ENCODE data around the gene PITPNC1.

DNA sequence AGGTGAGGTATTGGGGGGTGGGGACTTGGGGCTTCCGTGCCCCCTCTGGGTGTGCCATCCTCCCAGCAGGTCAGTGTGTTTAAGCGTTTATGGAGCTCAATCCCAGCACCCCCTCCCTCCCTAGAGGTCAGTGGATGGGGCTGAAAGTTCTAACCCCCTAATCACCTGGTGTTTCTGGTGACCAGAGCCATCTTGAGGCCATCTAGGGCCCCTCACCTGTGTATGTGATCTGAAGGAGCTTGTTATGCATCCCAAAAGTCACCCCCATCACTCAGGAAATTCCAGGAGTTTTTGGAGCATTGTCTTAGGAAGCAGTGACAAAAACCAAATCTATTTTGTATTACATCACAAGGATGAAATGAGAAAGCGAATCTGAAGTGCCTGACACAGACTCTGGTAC lies 272.8 kb downstream of the PITPNC1 start:
- TF ChIP-seq, protein P1, sequence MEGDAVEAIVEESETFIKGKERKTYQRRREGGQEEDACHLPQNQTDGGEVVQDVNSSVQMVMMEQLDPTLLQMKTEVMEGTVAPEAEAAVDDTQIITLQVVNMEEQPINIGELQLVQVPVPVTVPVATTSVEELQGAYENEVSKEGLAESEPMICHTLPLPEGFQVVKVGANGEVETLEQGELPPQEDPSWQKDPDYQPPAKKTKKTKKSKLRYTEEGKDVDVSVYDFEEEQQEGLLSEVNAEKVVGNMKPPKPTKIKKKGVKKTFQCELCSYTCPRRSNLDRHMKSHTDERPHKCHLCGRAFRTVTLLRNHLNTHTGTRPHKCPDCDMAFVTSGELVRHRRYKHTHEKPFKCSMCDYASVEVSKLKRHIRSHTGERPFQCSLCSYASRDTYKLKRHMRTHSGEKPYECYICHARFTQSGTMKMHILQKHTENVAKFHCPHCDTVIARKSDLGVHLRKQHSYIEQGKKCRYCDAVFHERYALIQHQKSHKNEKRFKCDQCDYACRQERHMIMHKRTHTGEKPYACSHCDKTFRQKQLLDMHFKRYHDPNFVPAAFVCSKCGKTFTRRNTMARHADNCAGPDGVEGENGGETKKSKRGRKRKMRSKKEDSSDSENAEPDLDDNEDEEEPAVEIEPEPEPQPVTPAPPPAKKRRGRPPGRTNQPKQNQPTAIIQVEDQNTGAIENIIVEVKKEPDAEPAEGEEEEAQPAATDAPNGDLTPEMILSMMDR (IDR thresholded peaks at IDR 0.05) = no peak
- TF ChIP-seq POLR2A (IDR thresholded peaks at IDR 0.05) = no peak

Data from Peyer's patch (tissue), 4 donors.